Measurements from ENCODE around the gene GPR15.
A peak's percentile ranks its signal among the peaks of the same experiment; 100 is the strongest.

GPR15 gene

DNA sequence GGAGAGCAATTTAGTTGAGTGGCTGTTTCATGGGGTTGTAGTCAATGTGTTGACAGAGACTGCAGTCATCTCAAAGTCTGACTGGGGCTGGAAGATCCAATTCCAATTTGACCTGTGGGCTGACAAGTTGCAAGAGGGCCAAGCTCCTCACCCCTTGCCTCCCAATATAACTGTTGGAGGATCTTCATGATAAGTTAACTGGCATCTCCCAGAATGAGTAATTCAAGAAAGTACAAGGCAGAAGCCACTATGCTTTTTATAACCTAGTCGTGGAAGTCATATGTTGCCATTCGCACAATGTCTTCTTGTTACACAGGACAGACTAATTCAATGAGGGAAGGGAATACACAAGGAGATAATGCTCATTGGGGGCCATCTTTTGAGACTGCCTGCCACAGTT is 29.1 kb downstream of the GPR15 start:
- Histone ChIP-seq H3K27me3 (replicated peaks; ENCODE audit: insufficient read depth, low read length) (no peaks in the 10 kb centered on the region), H2AFZ (ENCODE audit: low read length) (no peak overlapping the region), H3K79me2 (ENCODE audit: low read length) (no peaks in the 10 kb centered on the region), H3K36me3 (replicated peaks; ENCODE audit: insufficient read depth, low read length) (no peaks in the 10 kb centered on the region), H3K4me2 (ENCODE audit: low read depth, low read length) (no peak overlapping the region), H3K27ac (ENCODE audit: low read length) (no peak overlapping the region), H3K9me2 (replicated peaks; ENCODE audit: insufficient read depth, low read length) (no peaks in the 10 kb centered on the region), H4K20me1 (ENCODE audit: insufficient read depth, low read length) (no peaks in the 10 kb centered on the region), H3K9ac (ENCODE audit: low read length) (no peak overlapping the region), H3F3A (ENCODE audit: insufficient read depth, low read length) (peaks cover 20% of the 10 kb centered on the region), H3K9me3 (replicated peaks; ENCODE audit: insufficient read depth, low read length) (no peaks in the 10 kb centered on the region), H3K4me1 (ENCODE audit: low read length) (peaks cover 41% of the 10 kb centered on the region), H3K4me3 (ENCODE audit: low read length) (no peak overlapping the region)
- no peak for TF ChIP-seq EZH2phosphoT487 (IDR thresholded peaks at IDR 0.05; ENCODE audit: low read length)
- TF ChIP-seq, protein P1, sequence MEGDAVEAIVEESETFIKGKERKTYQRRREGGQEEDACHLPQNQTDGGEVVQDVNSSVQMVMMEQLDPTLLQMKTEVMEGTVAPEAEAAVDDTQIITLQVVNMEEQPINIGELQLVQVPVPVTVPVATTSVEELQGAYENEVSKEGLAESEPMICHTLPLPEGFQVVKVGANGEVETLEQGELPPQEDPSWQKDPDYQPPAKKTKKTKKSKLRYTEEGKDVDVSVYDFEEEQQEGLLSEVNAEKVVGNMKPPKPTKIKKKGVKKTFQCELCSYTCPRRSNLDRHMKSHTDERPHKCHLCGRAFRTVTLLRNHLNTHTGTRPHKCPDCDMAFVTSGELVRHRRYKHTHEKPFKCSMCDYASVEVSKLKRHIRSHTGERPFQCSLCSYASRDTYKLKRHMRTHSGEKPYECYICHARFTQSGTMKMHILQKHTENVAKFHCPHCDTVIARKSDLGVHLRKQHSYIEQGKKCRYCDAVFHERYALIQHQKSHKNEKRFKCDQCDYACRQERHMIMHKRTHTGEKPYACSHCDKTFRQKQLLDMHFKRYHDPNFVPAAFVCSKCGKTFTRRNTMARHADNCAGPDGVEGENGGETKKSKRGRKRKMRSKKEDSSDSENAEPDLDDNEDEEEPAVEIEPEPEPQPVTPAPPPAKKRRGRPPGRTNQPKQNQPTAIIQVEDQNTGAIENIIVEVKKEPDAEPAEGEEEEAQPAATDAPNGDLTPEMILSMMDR (IDR thresholded peaks at IDR 0.05; ENCODE audit: low read length), result no peak
- TF ChIP-seq EZH2 (optimal IDR thresholded peaks at IDR 0.05; ENCODE audit: low read depth, low read length), result no peak
- DNase-seq, result no peak

DNA sequence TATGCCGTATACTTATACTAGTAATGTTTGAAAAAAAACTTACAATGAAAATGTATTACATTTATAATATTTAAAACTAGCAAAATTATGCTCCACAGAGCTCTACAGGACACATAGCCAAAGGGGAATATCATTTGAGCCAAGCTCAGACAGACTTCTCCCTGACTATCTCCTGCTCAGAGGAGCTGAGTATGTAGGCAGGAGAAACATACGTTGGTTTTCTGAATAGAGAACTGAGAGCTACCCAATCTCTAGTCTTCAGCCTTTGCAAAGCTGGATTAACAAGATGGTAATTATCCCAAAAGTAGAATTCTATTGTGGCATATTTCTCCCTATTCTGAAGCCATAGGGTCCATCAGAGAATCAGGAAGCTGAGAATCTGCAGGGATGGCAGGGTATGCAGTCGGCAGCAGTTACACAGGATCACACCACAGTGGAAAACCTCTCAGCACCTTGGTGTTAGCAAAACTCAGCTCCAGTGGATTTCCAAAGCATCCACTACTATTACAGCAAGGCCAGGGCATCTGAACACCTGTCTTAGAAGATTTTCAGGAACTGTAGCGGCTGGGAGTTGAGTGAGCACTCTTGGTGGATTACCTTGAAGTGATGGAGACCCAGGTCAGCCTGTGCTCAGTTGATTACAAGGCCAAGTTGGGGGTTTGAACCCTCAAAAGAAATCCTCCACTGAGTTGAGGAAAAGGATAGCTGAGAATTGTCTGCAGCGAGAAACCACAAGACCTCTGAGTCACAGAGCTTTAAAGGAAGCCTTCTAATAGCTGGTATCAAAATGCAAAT is 30.1 kb downstream of the GPR15 start:
- H3K9ac ChIP-seq (ENCODE audit: low read length), result no peak overlapping the region
- H3K79me2 ChIP-seq (ENCODE audit: low read length), result no peaks in the 10 kb centered on the region

DNA sequence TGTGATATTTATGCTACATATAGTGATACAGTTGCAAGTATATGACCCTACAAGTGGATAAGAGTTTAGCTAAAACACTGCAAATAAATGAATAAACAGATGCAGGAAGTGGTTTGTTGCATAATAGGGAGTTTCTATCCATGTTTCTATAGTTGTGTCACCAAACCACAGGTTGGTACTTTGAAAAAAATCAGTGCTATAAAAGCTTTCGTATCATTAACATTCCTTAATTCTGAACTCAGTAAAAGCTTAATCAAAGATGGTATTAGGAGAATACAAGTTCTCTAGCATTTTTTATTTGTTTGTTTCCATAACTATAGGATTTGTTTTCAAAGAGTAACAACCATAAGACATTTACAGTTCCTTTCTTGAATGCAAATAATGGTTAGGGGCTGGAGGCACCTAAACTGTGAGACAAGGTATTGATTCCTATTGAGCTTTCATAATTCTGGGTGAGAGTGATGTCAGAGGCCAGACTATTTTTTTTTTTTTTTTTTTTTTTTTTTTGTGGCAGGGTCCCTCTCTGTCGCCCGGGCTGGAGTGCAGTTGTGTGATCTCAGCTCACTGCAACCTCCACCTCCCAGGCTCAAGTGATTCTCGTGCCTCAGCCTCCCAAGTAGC is 32.0 kb downstream of the GPR15 start:
- Histone ChIP-seq H3K9me3 (replicated peaks; ENCODE audit: insufficient read depth, low read length) (no peaks in the 10 kb centered on the region), H3K79me2 (ENCODE audit: low read length) (no peaks in the 10 kb centered on the region), H3K27me3 (replicated peaks; ENCODE audit: insufficient read depth, low read length) (no peaks in the 10 kb centered on the region), H3K4me1 (ENCODE audit: low read length) (peaks cover 27% of the 10 kb centered on the region), H3K4me2 (ENCODE audit: low read depth, low read length) (peak overlapping the region; percentile 60), H3K9ac (ENCODE audit: low read length) (no peak overlapping the region), H3K36me3 (replicated peaks; ENCODE audit: insufficient read depth, low read length) (no peaks in the 10 kb centered on the region), H2AFZ (ENCODE audit: low read length) (no peak overlapping the region), H3K9me2 (replicated peaks; ENCODE audit: insufficient read depth, low read length) (no peaks in the 10 kb centered on the region), H3K27ac (ENCODE audit: low read length) (no peak overlapping the region), H3F3A (ENCODE audit: insufficient read depth, low read length) (peaks cover 4% of the 10 kb centered on the region; the same call in 1 of the 2 replicates), H3K4me3 (ENCODE audit: low read length) (no peak overlapping the region), H4K20me1 (ENCODE audit: insufficient read depth, low read length) (no peaks in the 10 kb centered on the region)
- peak; percentile 70 for DNase-seq
- TF ChIP-seq, protein P1 (IDR thresholded peaks at IDR 0.05; ENCODE audit: low read length), result no peak
- no peak for TF ChIP-seq EZH2 (optimal IDR thresholded peaks at IDR 0.05; ENCODE audit: low read depth, low read length)
- no peak for TF ChIP-seq EZH2phosphoT487 (IDR thresholded peaks at IDR 0.05; ENCODE audit: low read length)

More for the DNA sequence above, 30.1 kb downstream of the GPR15 start:
- Histone ChIP-seq H3K4me1 (ENCODE audit: low read length) (peaks cover 37% of the 10 kb centered on the region), H3K36me3 (replicated peaks; ENCODE audit: insufficient read depth, low read length) (no peaks in the 10 kb centered on the region), H3K4me2 (ENCODE audit: low read depth, low read length) (no peak overlapping the region), H3K9me2 (replicated peaks; ENCODE audit: insufficient read depth, low read length) (no peaks in the 10 kb centered on the region), H3F3A (ENCODE audit: insufficient read depth, low read length) (peaks cover 10% of the 10 kb centered on the region), H4K20me1 (ENCODE audit: insufficient read depth, low read length) (no peaks in the 10 kb centered on the region), H3K4me3 (ENCODE audit: low read length) (no peak overlapping the region), H2AFZ (ENCODE audit: low read length) (no peak overlapping the region), H3K27ac (ENCODE audit: low read length) (no peak overlapping the region), H3K9me3 (replicated peaks; ENCODE audit: insufficient read depth, low read length) (no peaks in the 10 kb centered on the region), H3K27me3 (replicated peaks; ENCODE audit: insufficient read depth, low read length) (no peaks in the 10 kb centered on the region)
- DNase-seq, result no peak
- TF ChIP-seq, protein P1 (IDR thresholded peaks at IDR 0.05; ENCODE audit: low read length), result no peak
- TF ChIP-seq EZH2 (optimal IDR thresholded peaks at IDR 0.05; ENCODE audit: low read depth, low read length) (no peak), EZH2phosphoT487 (IDR thresholded peaks at IDR 0.05; ENCODE audit: low read length) (no peak)

All from MM.1S (cell line).